ENCODE results near the gene KLHL21.

KLHL21 gene

GRCh38 chr1:6599141-6599975 is 3.3 kb downstream of the KLHL21 start:
- peak; percentile 87 for DNase-seq

DNA sequence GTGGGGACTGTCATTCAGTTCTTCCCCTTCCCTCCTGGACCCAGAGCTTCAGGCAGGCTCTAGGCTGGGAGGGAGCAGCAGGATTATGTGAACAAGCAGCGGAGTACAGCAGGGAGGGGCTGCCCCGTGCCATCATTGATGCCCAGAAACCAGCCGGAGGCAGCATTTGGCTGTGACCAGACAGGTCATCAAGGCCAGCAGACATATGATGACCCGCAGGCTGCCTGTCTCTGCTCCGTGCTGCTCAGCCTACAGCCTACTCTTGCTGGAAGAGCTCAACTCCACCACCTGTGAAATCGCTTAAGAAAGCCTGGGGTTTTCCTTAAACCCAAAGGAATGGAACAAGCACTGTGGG is 4.9 kb downstream of the KLHL21 start:
- DNase-seq = no peak

DNA sequence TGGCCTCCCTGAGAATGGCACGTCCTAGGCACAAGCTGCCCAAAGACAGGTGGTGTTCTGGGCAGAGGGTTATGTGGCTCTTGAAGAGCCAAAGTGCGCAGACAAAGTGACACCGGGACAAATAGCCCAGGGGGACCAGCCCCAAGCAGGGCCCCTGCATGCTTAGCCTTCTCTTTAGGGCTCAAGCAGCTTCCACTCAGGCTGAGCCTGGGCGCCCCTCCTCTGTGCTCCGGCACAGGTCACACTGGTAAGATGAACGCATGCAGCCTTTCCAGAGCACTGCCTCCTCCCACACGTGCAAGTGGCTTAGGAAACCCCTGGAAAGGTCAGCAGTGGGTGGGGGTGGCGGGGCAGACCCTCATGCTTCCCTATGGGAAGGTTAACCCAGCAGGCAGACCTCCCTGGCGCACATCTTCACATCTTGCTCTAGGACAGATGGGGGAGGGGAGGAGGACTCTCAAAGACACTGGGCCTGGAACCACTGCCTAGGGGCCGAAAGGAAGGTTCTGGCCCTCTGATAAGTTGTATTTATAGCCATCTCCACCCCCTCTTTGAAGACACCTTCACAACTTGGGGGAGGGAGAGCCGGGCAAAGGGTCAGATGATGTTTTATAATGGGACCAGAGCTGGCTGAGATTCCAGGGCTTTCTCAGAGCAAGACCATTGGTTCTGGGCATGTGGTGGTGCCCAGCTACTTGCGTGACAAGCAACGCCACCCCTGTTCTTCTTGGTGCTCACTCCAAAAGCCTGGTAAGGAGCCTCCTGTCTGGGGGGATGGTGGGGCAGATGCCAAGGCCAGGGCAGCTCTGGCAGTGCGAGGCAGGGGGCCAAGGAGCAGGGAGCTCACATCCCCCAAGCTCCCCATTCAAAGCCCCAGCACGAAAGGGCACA is 5.5 kb downstream of the KLHL21 start:
- DNase-seq = no peak

DNA sequence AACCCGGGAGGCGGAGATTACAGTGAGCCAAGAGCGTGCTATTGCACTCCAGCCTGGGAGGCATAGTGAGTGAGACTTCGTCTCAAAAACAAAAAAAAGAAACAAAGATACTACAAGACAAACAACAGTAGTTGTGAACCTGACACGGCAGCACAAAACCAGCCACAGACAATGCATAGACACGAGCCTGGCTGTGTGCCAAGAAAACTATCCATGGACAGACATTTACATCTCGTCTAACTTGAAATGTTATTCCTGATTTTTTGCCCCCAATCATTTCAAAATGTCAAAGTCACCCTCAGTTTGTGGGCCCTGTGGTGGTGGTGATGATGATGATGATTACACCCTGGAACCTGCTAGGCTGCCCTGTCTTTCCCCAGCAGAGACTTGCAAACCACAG is 6.3 kb downstream of the KLHL21 start:
- no peak for DNase-seq

DNA sequence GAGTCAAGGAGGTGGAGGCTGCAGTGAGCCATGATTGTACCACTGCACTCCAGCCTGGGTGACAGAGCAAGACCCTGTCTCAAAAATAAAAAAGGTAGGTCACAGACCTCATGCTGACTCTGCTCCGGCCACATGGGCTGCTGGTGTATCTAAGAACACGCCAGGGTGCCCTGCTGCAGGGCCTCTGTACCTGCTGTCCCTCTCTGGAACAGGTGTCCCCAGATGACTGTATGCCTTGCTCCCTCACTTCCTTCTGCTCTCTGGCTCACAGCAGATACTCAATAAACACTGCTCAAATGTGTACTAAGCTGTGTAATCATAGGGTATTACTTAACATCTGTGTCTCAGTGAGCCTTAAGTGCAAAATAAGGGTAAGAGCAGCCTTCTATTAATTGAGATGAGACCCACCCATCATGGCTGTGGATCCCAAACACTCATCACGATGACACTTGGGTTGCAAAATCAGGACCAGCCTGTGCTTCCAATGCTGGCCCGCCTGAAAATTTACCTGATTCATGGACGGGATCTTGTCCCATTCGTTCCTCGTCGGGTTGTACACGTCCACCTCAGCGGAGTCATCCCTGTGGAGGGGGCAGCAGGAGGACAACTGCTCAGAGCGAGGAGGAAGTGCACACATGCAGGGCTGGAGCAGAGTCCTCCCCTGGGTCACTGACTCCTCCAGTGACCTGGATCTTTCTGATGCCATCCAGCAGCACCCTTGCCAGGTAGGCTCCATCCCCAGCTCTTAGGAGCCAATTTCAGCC is 7.5 kb downstream of the KLHL21 start:
- DNase-seq = no peak

DNA sequence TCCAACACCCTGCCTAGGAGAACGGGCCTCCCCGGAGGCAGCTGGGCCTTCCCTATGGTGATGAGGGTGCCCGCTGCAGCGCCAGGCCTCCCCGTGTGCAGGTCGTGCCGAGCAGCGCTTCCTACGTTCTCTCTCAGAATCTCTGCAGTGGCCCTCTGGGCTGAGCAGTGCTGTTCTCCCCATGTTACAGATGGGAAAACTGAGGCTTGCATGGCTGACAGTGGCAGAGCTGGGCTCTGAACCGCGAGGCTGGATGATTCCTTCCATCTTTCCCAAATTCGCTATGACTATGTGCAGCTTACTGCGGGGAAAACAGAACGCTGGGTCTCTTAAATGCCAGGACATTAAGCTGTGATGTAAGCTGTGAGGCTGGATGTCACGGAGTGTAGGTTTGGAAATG is 8.9 kb downstream of the KLHL21 start:
- no peak for DNase-seq

DNA sequence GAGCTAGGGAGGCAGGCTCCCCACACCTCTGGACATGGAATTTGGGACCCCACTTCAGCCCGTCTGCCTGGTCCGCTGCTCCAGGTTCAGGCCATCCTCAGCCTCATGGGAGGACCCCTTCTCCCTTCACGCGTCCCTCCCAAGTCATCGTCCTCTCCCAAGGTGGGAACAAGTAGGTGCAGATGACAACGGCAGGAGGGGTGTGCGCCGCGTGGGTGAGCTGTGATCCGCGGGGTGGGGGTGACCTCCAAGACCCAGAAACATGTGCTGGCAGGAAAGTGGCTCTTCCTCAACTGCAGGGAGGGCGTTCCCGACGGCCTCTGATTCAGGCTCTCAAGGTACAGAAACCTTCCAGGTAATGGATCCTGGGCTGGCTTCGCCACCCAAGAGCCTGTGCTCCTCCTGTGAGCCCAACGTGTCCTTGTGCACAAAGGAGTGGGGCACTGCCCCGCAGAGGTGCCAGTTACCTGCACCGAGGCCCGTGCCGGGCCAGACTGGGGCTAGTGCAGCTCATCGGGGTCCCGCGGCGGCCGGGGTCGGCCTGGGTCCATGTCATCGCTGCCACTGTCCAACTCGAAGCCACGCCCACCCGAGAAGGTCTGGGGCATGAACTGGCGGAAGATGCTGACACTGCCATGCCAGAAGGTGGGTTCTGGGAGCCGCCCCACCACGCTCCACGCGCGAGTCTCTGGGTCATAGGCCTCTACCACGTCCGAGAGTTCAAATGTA is 9.6 kb downstream of the KLHL21 start:
- DNase-seq = no peak

DNA sequence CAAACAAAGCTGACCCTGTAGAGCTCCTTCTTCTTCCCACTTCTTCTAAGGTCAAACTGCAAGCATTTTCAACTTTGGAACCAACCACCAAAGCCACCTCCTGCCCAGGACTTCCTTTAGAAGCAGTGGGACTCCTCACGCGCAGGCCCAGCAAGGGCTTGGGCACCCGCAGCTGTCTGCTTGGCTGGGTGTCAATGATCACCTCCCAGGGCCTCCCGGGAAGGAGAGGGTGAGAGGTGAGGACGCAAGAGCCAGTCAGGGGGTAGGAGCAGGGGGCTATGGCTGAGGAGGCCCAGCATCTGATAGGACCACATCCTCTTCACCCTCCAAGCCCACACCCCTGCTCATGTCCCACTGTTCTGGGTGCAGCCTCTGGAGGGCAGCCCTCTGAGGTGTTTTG is 10.2 kb downstream of the KLHL21 start:
- peak; percentile 46 for DNase-seq

GRCh38 chr1:6591644-6592043 is 11.0 kb downstream of the KLHL21 start:
- DNase-seq = no peak

- peak; percentile 49 for DNase-seq
Observed at GRCh38 chr1:6591222-6591621, 11.4 kb downstream of the KLHL21 start.

- no peak for DNase-seq
Observed at GRCh38 chr1:6590046-6590445, 12.6 kb downstream of the KLHL21 start.

DNA sequence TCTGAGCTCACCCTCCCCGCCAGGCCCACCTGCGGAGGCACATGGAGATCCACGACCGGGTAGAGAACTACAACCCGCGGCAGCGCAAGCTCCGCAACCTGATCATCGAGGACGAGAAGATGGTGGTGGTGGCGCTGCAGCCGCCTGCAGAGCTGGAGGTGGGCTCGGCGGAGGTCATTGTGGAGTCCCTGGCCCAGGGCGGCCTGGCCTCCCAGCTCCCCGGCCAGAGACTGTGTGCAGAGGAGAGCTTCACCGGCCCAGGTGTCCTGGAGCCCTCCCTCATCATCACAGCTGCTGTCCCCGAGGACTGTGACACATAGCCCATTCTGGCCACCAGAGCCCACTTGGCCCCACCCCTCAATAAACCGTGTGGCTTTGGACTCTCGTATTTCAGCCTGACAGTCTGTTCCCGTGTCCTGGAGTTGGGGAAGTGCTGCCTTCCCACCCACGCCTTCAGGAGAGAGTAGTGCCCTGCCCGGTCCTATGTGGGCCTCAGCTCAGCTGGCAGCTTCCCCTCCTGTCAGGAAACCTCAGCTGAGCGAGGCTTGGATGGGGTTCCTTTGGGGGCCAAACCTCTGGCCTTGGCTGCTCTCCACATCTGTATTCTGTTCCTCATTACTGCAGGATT is 13.7 kb downstream of the KLHL21 start:
- peak; percentile 19 for DNase-seq

DNA sequence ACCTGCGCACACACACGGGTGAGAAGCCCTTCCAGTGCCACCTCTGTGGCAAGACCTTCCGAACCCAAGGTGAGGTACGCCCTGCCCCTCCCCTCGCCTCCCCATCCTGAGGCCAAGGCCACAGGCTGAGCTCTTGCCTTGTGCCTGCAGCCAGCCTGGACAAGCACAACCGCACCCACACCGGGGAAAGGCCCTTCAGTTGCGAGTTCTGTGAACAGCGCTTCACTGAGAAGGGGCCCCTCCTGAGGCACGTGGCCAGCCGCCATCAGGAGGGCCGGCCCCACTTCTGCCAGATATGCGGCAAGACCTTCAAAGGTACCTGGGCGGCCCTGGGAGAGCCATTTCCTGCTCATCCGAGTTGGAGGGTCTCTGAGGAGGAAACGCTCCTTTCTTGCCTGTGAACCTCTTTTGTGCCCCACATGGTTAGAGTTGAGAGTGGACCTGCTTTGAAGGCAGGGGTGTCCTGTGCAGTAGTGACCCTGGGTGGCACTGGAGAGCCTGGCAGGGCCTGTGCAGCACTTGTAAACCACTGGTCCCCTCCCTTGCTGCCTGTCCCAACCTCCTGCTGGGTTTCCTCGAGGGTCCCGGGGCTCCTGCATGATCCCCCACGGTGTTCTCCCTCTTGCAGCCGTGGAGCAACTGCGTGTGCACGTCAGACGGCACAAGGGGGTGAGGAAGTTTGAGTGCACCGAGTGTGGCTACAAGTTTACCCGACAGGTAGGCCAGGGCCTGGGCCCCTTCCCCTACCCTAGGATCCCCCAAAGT is 14.4 kb downstream of the KLHL21 start:
- DNase-seq = no peak

DNA sequence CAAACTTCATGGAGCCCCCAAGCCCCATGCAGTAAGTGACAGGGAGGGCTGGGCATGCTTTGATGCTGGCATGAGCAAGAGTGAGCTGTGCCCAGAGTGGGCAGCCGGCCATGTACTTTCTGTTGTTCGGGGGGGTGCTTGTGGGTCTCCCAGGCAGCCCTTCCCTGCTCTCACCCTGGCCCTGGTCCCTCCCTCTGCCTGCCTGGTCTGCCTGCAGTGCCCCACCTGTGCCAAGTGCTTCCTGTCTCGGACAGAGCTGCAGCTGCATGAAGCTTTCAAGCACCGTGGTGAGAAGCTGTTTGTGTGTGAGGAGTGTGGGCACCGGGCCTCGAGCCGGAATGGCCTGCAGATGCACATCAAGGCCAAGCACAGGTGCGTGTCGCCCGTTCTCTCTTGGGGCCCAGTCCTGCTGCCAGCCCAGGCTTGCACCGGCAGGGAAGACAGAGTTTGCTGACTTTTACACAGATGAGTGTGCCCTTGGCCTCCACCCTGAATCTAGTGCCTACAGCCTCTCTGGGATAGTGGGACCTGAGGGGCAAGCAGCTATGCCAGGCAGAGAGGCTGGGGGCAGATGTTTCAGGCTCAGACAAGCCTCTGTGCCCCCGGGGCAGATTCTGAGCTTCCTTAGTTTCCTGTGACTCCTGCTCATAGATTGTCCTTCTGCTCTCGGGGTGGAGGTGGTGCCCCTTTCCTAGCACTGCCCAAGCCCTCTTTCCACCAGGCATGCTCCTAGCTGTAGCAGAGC is 15.2 kb downstream of the KLHL21 start:
- no peak for DNase-seq

DNA sequence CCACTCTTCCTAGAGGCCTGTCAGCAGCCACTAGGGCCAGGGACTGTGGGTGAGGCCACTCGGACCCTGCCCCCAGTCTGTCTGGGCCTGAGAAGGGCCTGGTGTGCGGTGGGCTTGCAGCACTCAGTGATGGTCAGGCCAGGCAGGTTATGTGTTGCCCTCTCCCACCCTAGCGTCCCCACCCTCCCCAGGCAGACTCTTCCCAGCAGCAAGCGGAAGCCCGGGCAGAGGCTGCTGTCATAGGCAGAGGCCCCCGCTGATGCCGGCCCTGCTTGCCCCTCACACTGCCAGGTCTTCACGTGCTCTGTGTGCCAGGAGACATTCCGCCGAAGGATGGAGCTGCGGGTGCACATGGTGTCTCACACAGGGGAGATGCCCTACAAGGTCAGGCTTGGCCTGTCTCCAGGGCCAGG is 16.3 kb downstream of the KLHL21 start:
- DNase-seq = no peak

- no peak for DNase-seq
Observed at GRCh38 chr1:6585841-6586240, 16.8 kb downstream of the KLHL21 start.

GRCh38 chr1:6585081-6585722 is 17.5 kb downstream of the KLHL21 start:
- no peak for DNase-seq

- DNase-seq = no peak
Observed at GRCh38 chr1:6584126-6585080, 18.3 kb downstream of the KLHL21 start.

- no peak for DNase-seq
Observed at GRCh38 chr1:6582370-6582769, 20.3 kb downstream of the KLHL21 start.
